GM19455 (cell line): ENCODE measurements around the gene ADAMTS2.

Experiments used
- ATAC-seq: cut with Tn5 transposase; IDR thresholded peaks from one replicate; pipeline ENCODE4 v1.9.1; 2021; ENCODE audit not compliant: unreplicated experiment

The ADAMTS2 gene

DNA sequence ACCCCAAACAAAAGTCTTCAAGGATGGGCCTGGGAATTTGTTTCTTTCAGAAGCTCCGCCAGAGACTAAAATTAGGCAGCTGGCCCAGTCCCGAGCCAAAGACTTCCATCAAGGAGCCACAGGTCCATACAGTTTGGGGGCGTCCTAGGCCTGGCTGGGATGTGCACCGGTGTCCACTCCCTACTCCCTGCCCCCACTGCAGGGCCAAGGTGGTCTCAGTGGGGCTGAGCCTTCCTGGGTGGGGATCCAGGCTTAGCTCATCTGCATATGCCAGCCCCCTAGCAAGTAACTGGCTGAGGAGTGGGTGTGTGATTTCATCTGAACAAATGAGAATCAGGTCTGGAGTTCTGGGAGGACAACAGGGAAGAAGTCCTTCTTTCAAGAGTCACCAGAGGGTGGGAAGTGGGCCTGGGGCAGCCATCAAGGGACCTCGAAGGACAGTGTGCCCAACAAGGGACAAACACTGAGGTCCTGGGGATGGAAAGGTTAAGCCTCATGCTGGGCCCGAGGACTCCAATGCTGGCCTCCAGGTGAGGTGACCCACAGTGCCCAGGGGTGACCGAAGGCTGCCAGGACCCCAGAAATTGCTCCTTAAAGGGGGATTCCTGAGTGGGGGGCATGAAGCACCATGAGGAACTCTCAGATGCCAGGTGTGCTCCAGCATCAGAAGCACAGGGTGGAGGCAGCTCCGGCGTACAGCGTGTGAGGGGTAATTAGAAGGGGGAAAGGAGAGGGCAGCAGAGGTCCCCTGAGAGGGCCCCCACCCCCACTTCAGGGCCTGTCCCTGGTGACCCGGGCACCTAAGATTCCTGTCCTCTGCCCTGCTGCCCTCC is 193.8 kb downstream of the ADAMTS2 start:
- no peak for ATAC-seq

GRCh38 chr5:179150011-179150410 is 195.2 kb downstream of the ADAMTS2 start:
- no peak for ATAC-seq

GRCh38 chr5:179149278-179149677 is 196.0 kb downstream of the ADAMTS2 start:
- ATAC-seq: no peak

DNA sequence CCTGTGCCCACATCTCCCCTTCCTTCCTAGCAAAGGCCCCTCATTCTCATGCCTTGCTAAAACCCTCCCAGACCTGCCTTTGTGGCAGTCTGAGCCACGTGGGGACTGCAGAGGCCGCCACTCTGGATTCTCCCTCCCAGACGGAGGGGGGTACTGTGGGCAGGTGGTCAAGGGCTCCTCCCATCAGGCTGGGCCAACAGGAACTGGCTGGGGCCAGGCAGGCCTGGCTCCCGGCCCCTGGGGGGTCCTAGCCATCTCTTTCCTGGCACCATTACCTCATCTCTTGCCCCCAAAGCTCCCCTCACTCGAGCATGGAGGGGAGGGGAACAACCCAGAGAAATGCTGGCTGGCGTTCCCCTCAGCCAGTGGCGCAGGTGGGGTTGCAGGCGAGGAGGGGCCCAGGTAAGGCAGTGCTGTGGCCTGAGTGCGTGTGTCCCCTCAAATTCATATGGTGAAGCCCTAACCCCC is 196.5 kb downstream of the ADAMTS2 start:
- no peak for ATAC-seq

DNA sequence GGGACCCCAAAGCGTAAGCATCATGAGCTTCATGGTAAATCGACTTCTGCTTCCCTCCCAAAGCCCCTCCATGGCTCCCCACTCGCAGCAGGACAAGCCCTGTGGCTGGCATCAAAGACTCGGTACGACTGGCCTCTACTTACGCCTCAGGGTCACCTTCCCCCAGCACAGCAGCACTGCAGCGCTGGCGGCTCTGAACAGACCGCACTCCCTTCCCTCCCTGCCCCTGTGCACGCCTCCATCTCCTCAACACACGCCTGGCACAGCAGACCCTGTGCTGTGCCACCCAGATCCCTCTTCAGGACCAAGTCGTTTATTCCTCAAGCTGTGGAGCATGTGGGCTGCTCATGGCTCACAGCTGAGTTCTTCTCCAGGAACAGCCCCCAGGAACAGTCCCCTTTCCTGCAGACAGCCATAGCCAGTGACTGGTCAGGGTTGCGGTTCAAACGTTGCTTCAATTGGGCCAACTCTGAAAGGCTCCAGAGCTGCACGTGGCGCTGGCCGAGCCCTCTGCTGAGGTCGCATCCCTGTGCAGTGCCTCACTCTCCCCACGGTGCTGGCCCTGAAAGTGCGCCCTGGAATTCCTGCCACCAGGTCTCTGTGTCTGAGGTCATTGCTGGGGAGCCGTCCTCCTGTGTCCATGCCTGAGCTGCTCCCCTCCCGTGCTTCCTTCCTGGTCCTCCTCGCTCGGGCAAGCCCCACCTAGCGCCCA is 197.1 kb downstream of the ADAMTS2 start:
- ATAC-seq: no peak

DNA sequence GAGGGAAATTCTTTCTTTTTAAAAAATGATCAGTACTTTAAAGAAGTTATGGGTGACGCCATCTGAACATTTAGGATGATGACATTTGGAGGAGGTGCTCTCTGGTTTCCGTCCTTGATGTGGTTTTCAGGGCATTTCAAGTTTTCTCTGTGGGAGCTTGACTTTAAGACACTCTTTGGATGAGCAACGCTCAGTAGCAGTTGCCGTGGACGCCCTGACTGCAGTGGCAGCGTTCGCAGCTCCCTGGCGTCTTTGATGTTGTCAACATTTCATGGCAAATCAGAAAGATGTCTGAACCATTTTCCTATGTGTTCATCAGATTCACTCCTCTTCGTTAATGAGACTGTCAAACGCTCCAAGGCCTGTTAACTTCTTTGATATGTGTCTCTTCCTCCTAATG is 199.0 kb downstream of the ADAMTS2 start:
- ATAC-seq: no peak

- ATAC-seq: no peak
Measured at GRCh38 chr5:179143446-179143845, 201.8 kb downstream of the ADAMTS2 start.

- no peak for ATAC-seq
Measured at GRCh38 chr5:179142434-179143198, 202.6 kb downstream of the ADAMTS2 start.

- no peak for ATAC-seq
Measured at GRCh38 chr5:179141867-179142266, 203.4 kb downstream of the ADAMTS2 start.

DNA sequence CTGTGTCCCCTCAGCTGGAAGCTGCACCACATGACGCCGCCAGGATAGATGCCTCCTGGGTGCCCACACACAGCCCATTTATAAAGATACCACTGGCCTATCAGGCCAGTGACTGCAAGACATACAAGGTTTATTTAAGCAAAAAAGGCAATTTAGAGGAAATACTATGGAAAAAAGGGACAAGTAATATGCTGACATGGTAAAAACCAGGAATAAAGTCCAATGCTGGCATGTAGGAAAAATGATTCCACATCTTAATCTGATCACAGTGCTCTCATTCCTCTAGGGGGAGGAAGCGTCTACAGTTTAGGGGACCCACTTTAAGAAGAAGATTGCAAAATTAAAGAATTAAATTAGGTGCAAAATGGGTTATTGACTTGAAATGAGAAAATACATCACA is 205.0 kb downstream of the ADAMTS2 start:
- ATAC-seq: no peak

DNA sequence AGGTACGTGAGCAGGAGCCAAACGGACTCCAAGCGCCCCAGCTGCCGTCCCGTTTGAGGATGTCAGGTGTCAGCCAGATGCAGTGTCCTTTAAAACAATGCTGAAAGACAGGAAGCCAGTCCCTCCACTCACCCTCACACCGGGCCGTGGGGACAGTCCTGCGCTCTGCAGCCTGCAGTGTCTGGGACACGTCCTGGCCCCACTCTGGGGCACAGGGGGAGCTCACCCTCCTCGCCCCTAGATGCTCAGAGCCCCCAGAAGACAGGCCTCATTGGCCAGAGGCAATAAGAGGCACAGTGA is 205.4 kb downstream of the ADAMTS2 start:
- no peak for ATAC-seq

DNA sequence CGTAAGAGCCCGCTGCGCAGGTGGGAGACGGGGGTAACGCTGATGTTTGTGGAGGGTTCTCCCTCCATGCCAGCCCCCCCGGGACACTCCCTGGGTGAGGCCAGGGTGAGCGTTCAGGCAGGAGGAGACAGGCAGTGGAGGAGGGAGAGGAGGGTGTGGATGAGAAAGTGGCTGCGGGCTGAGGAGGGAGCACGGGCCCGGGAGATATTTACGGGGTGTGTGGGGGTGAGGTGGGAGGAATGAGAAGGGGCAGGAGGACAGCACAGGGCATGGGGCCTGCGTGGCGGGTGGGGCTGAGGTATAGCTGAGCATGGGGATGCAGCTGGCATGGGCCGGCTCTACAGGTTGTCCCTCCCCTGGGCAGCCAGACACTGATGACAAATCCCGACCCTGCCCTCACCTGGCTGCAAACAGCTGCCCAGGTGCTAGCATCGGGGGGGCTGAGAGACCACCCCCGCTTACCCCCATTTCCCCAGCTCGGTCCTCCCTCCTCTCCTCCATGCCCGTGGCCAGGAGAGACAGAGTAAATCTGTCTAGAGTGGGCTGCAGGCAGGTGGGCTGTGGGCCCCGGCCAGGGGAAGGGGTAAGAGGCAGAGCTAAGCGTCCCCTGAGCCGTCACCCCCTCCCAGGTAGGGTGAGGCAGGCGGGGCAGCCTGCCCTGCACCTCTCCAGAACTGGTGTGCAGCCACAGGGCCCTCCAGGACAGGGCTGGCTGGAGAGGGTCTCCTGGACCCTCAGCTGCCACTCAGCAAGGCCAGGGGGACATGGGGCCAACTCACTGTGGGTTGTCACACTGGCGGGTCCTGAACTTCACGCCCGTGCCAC is 205.9 kb downstream of the ADAMTS2 start:
- ATAC-seq: no peak

DNA sequence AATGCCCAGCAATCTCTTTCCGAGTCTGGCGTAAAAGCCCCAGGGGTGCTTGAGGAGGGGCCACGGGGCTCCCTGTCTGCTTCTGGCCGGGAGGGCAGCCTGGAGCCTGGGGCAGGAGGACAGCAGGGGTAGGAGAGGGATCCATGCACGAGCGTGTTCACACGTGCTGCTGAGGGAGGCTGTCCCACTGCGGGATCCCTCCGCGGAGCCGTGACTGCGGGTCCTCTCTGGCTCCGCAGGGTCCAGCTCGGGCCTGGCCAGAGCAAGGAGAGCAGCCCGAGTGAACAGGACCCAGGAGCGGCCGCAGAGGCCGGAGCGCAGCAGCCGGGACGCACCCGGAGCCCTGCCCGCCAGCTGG is 206.7 kb downstream of the ADAMTS2 start:
- no peak for ATAC-seq

GRCh38 chr5:179137643-179138567 is 207.4 kb downstream of the ADAMTS2 start:
- no peak for ATAC-seq

- no peak for ATAC-seq
Measured at GRCh38 chr5:179137016-179137642, 208.1 kb downstream of the ADAMTS2 start.

DNA sequence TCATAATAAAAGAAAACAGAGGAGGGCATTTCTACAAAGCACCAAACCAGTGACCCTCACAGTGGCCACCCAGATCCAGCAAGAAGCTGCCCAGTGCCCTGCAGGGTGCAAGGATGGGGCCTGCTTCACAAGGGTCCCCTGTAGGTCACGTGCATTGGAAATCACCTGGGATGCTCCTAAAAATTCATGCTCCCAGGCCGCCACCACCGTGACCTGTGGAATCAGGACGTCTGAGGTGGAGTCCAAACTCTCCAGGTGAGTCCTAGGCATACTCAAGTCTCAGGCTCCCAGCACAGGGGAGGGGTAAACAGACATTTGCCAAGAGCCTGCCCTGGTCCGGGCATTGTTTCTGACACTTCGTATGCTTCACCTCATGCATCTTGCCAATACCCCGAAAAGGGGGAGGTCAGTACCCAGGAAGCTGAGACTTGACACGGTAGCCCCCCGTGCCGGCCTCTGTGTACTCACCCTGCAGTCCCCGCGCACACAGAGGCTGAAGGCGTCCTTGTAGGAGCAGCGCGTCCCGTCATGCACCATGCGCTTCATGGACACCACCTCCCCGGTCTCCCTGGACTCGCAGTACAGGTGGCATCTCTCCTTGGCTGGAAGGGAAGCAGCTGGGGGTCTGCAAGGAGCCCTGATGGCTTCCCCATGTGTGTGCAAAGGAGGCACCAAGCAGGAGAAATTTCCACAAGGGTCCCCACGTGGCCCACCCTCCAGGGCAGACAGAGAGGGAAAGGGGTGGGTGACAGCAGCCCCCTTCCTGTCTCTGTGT is 209.6 kb downstream of the ADAMTS2 start:
- ATAC-seq: no peak

- ATAC-seq: no peak
Measured at GRCh38 chr5:179135006-179135405, 210.3 kb downstream of the ADAMTS2 start.

DNA sequence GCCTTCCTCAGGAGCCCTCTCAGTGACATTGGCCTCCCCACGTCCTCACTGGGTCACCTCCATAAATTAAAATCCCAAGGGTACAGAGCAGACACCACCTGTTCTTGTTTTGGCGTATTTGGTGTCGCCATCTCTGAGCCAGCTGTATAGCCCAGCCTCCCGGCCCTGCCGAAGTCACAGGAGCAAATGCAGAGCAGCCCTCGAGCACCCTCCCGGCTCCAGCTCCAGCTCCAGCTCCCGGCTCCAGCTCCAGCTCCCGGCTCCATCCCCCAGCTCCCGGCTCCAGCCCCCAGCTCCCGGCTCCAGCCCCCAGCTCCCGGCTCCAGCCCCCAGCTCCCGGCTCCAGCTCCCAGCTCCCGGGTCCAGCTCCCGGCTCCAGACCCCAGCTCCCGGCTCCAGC is 210.8 kb downstream of the ADAMTS2 start:
- no peak for ATAC-seq
